ENCODE measurements around the gene AKR1B15. TPM values are rescaled to one million over a fixed set of nuclear protein-coding genes. Genes with fewer than 3 reads are reported as not detected.

Gene AKR1B15
- total and polyA plus RNA-seq, 11 donors: not detected

DNA sequence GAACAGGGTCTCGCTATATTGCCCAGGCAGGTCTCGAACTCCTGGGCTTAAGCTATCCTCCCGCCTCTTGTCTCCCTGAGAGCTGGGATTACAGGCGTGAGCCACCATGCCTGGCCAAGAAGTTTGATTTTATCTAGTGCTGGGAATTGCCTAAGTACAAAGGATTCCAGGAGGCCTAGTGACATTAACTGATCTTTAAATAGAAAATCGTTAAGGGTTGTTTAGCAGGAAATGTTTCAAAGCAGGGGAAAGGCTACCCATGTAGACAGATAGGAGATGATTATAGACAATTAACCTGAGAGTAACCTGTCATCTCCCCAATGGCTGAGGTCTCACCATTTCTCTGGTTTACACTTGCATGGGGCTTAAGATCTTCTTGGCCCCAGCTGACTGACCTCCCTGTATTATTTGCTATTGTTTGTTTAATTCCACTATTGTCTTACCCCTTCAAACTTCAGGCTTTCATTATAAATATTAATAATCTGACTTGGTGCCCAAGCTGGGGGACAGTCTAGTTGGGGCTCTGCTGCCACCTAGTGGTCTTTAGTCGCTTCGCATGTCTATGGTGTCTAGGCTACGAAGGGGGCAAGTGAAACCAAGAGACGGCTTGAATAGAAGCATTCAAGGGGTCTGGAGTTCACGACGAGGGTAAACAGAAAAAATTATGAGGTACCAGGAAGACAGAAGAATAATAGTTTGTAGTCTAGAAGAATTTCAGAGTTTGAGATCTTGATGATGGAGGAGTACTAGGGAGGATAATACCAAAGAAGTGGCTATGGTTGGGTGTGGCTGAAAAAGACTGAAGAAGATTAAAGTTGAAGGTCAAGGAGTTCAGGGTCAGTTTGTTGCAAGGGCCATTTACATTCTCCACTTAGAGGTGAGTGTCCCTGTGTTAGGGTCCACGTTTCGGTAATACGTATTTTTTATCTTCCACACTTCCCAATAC is 57.3 kb downstream of the AKR1B15 start:
- intact Hi-C loops (cut with DNase I): loop anchor here (1.0 to 10.0 kb wide), 12 partner anchors 59 to 441 kb away; no protein-coding TSS in a partner anchor
- Histone ChIP-seq H3K27me3 (no peaks in the 10 kb centered on the region), H3K27ac (peak overlapping the region in 3 of 12 donors; percentile 31 to 59 (median 43)), H3K36me3 (no peaks in the 10 kb centered on the region), H3K9me3 (no peaks in the 10 kb centered on the region), H3K4me3 (no peak overlapping the region), H3K4me1 (peaks cover 0 to 14% (median 2%) of the 10 kb centered on the region in 12 donors)
- ATAC-seq: peak; percentile 85 to 96 (median 91)
- 25 to 30% (median 27%) methylated on average over 14 of the region's 14 CpGs for WGBS, 4 donors
- no peak for TF ChIP-seq POLR2A (IDR thresholded peaks at IDR 0.05)
- TF ChIP-seq, protein P1, sequence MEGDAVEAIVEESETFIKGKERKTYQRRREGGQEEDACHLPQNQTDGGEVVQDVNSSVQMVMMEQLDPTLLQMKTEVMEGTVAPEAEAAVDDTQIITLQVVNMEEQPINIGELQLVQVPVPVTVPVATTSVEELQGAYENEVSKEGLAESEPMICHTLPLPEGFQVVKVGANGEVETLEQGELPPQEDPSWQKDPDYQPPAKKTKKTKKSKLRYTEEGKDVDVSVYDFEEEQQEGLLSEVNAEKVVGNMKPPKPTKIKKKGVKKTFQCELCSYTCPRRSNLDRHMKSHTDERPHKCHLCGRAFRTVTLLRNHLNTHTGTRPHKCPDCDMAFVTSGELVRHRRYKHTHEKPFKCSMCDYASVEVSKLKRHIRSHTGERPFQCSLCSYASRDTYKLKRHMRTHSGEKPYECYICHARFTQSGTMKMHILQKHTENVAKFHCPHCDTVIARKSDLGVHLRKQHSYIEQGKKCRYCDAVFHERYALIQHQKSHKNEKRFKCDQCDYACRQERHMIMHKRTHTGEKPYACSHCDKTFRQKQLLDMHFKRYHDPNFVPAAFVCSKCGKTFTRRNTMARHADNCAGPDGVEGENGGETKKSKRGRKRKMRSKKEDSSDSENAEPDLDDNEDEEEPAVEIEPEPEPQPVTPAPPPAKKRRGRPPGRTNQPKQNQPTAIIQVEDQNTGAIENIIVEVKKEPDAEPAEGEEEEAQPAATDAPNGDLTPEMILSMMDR (IDR thresholded peaks at IDR 0.05): peak; percentile 89 to 98 (median 93)
- peak; percentile 47 to 72 (median 59) for DNase-seq

GRCh38 chr7:134611611-134612151 is 62.8 kb downstream of the AKR1B15 start:
- H3K9me3 ChIP-seq: no peaks in the 10 kb centered on the region
- no peak for ATAC-seq

GRCh38 chr7:134612197-134612596 is 63.3 kb downstream of the AKR1B15 start:
- DNase-seq: no peak
- H3K27me3 ChIP-seq: no peaks in the 10 kb centered on the region
- H3K4me1 ChIP-seq: peaks cover 0 to 14% (median 3%) of the 10 kb centered on the region in 12 donors
- H3K27ac ChIP-seq: no peak overlapping the region
- H3K36me3 ChIP-seq: no peaks in the 10 kb centered on the region
- no peak for ATAC-seq
- no peak overlapping the region for H3K4me3 ChIP-seq
- intact Hi-C loops (cut with DNase I): no loop called here
- no peaks in the 10 kb centered on the region for H3K9me3 ChIP-seq
- 89 to 96% (median 92%) methylated on average over 2 of the region's 2 CpGs for WGBS, 4 donors
- TF ChIP-seq, protein P1 (IDR thresholded peaks at IDR 0.05): no peak
- TF ChIP-seq POLR2A (IDR thresholded peaks at IDR 0.05): no peak

More at GRCh38 chr7:134611611-134612151, 62.8 kb downstream of the AKR1B15 start:
- H3K27me3 ChIP-seq: no peaks in the 10 kb centered on the region
- TF ChIP-seq, protein P1 (IDR thresholded peaks at IDR 0.05): no peak
- no peak for TF ChIP-seq POLR2A (IDR thresholded peaks at IDR 0.05)
- H3K27ac ChIP-seq: no peak overlapping the region
- 86 to 94% (median 92%) methylated on average over 6 of the region's 6 CpGs for WGBS, 4 donors
- DNase-seq: no peak
- H3K4me3 ChIP-seq: no peak overlapping the region
- peaks cover 0 to 19% (median 3%) of the 10 kb centered on the region in 12 donors for H3K4me1 ChIP-seq
- H3K36me3 ChIP-seq: no peaks in the 10 kb centered on the region
- intact Hi-C loops (cut with DNase I): no loop called here

All from heart left ventricle (tissue), 16 donors.